SW 1271 (cell line): ENCODE results near the gene CLDN6.
A peak's percentile ranks its signal among the peaks of the same experiment; 100 is the strongest.

Source experiments
- DNase-seq, 2 experiments: peaks; one replicate each; lab custom pipeline; 2025; lab: John Stamatoyannopoulos, UW

The CLDN6 gene

GRCh38 chr16:2971134-2971984, 46.6 kb downstream of the CLDN6 start:
- DNase-seq = no peak

GRCh38 chr16:2970563-2970962, 47.4 kb downstream of the CLDN6 start:
- DNase-seq = no peak

GRCh38 chr16:2969545-2970521, 48.1 kb downstream of the CLDN6 start:
- DNase-seq = peak in 1 of 2 experiments; percentile 45

- DNase-seq = peak in 1 of 2 experiments; percentile 67
These were observed 49.0 kb downstream of the CLDN6 start, which contains the start of gene PAQR4 for GRCh38 chr16:2968738-2969544. PAQR4 (plus strand) TSS chr16:2969348; CDS start chr16:2969675, 327 bp downstream.

- DNase-seq = no peak
These were observed 49.6 kb downstream of the CLDN6 start for GRCh38 chr16:2968368-2968737.

GRCh38 chr16:2967721-2968161, 50.2 kb downstream of the CLDN6 start:
- DNase-seq = no peak

GRCh38 chr16:2967211-2967631, 50.8 kb downstream of the CLDN6 start:
- DNase-seq = no peak

GRCh38 chr16:2966808-2967191, 51.2 kb downstream of the CLDN6 start:
- DNase-seq = no peak

- no peak for DNase-seq
These were observed 51.8 kb downstream of the CLDN6 start for GRCh38 chr16:2966043-2966807.
